ENCODE results near the gene FAM9A. TPM values are rescaled to one million over a fixed set of nuclear protein-coding genes. Genes with fewer than 3 reads are reported as not detected.
"Not testable (repeated sequence)": the region's sequence is repeated elsewhere in the genome, so short reads cannot be mapped to it uniquely, and the experiment has no call there.

The FAM9A gene
- polyA plus RNA-seq, 3 donors = not detected

GRCh38 chrX:8773117-8773516 is 28.1 kb downstream of the FAM9A start:
- Histone ChIP-seq H3K9ac (ENCODE audit: insufficient read depth, low read length, poor library complexity, severe bottlenecking) (no peak overlapping the region), H3K79me2 (ENCODE audit: insufficient read depth, low read length) (no peaks in the 10 kb centered on the region), H3K36me3 (replicated peaks in 1 of 2; ENCODE audit: control insufficient read depth in 1 of 2, insufficient read depth in 2 of 2, low read length in 2 of 2) (no peaks in the 10 kb centered on the region), H3K4me2 (replicated peaks; ENCODE audit: extremely low read depth, low read length, poor library complexity, severe bottlenecking) (no peak overlapping the region), H3K9me3 (replicated peaks in 1 of 2; ENCODE audit: control insufficient read depth in 1 of 2, insufficient read depth in 1 of 2, low read length in 2 of 2) (no peaks in the 10 kb centered on the region), H3K27ac (ENCODE audit: low read depth in 1 of 2, low read length in 2 of 2) (no peak overlapping the region), H4K20me1 (ENCODE audit: insufficient read depth, low read length) (no peaks in the 10 kb centered on the region), H3K4me3 (replicated peaks in 1 of 3; ENCODE audit: low read depth in 2 of 3, low read length in 3 of 3) (no peak overlapping the region), H3K27me3 (ENCODE audit: control insufficient read depth in 2 of 2, insufficient read depth in 2 of 2, low read length in 2 of 2) (peaks cover 0 to 3% of the 10 kb centered on the region in 2 donors), H3K4me1 (ENCODE audit: control insufficient read depth in 1 of 2, insufficient read depth in 2 of 2, low read length in 2 of 2) (no peaks in the 10 kb centered on the region), H2AFZ (ENCODE audit: insufficient read depth, low read depth, low read length, poor library complexity, severe bottlenecking) (no peak overlapping the region)
- H3K27me3 Mint-ChIP-seq (ENCODE audit: low read depth in 3 of 3) = peaks cover 2 to 10% (median 8%) of the 10 kb centered on the region in 3 donors
- no peak overlapping the region for H3K4me3 Mint-ChIP-seq
- WGBS (ENCODE audit: insufficient coverage) = no CpG with 5 or more reads among the region's 5 CpGs
- intact Hi-C loops (cut with micrococcal nuclease) = no loop called here
- TF ChIP-seq CTCF (IDR thresholded peaks at IDR 0.05) = no peak
- peaks cover 0 to 9% (median 0%) of the 10 kb centered on the region in 7 donors for H3K9me3 Mint-ChIP-seq
- no peak for DNase-seq
- no peaks in the 10 kb centered on the region for H3K4me1 Mint-ChIP-seq
- no peak overlapping the region for H3K27ac Mint-ChIP-seq
- no peaks in the 10 kb centered on the region for H3K36me3 Mint-ChIP-seq

DNA sequence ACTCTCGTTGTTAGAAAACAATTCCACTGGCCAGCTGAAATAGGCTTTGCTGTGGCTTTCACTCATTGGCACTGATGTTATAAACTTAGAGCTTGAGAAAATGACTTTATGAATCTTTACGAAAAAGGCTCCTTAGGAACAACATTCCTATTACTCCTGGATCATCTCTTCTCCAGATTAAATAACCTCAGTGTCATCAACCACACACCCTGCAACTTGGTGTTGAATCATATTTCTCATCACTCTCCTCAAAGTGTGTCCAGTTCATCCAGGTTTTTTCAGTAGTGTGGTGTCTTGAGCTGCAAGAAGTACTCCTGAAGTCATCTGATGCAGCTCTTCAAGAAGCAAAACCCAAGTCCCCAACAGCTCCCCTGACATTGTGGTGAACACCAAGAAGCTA is 41.2 kb downstream of the FAM9A start:
- intact Hi-C loops (cut with micrococcal nuclease) = no loop called here
- H3K27ac Mint-ChIP-seq = no peak overlapping the region
- H3K4me3 Mint-ChIP-seq = no peak overlapping the region
- Histone ChIP-seq H2AFZ (ENCODE audit: insufficient read depth, low read depth, low read length, poor library complexity, severe bottlenecking) (no peak overlapping the region), H3K27me3 (ENCODE audit: control insufficient read depth in 2 of 2, insufficient read depth in 2 of 2, low read length in 2 of 2) (peaks cover 0 to 2% of the 10 kb centered on the region in 2 donors), H4K20me1 (ENCODE audit: insufficient read depth, low read length) (no peaks in the 10 kb centered on the region), H3K79me2 (ENCODE audit: insufficient read depth, low read length) (no peaks in the 10 kb centered on the region), H3K27ac (ENCODE audit: low read depth in 1 of 2, low read length in 2 of 2) (no peak overlapping the region), H3K4me2 (replicated peaks; ENCODE audit: extremely low read depth, low read length, poor library complexity, severe bottlenecking) (no peak overlapping the region), H3K9me3 (replicated peaks in 1 of 2; ENCODE audit: control insufficient read depth in 1 of 2, insufficient read depth in 1 of 2, low read length in 2 of 2) (no peaks in the 10 kb centered on the region), H3K4me3 (replicated peaks in 1 of 3; ENCODE audit: low read depth in 2 of 3, low read length in 3 of 3) (no peak overlapping the region), H3K4me1 (ENCODE audit: control insufficient read depth in 1 of 2, insufficient read depth in 2 of 2, low read length in 2 of 2) (no peaks in the 10 kb centered on the region), H3K9ac (ENCODE audit: insufficient read depth, low read length, poor library complexity, severe bottlenecking) (no peak overlapping the region), H3K36me3 (replicated peaks in 1 of 2; ENCODE audit: control insufficient read depth in 1 of 2, insufficient read depth in 2 of 2, low read length in 2 of 2) (no peaks in the 10 kb centered on the region)
- TF ChIP-seq CTCF (IDR thresholded peaks at IDR 0.05) = no peak
- peaks cover 0 to 4% (median 3%) of the 10 kb centered on the region in 7 donors for H3K9me3 Mint-ChIP-seq
- peaks cover 0 to 5% (median 2%) of the 10 kb centered on the region in 3 donors for H3K27me3 Mint-ChIP-seq (ENCODE audit: low read depth in 3 of 3)
- H3K36me3 Mint-ChIP-seq = no peaks in the 10 kb centered on the region
- DNase-seq = no peak
- H3K4me1 Mint-ChIP-seq = peaks cover 4% of the 10 kb centered on the region
- WGBS (ENCODE audit: insufficient coverage) = no CpG with 5 or more reads among the region's 2 CpGs

GRCh38 chrX:8758706-8759105 is 42.5 kb downstream of the FAM9A start:
- H3K9me3 ChIP-seq (replicated peaks in 1 of 2; ENCODE audit: control insufficient read depth in 1 of 2, insufficient read depth in 1 of 2, low read length in 2 of 2); H3K27me3 ChIP-seq (ENCODE audit: control insufficient read depth in 2 of 2, insufficient read depth in 2 of 2, low read length in 2 of 2); H3K36me3 ChIP-seq (replicated peaks in 1 of 2; ENCODE audit: control insufficient read depth in 1 of 2, insufficient read depth in 2 of 2, low read length in 2 of 2); H3K4me3 Mint-ChIP-seq; H4K20me1 ChIP-seq (ENCODE audit: insufficient read depth, low read length); H3K27ac Mint-ChIP-seq; H3K36me3 Mint-ChIP-seq; H3K9me3 Mint-ChIP-seq; H3K27ac ChIP-seq (ENCODE audit: low read depth in 1 of 2, low read length in 2 of 2); H3K4me1 Mint-ChIP-seq; H3K4me2 ChIP-seq (replicated peaks; ENCODE audit: extremely low read depth, low read length, poor library complexity, severe bottlenecking); H3K79me2 ChIP-seq (ENCODE audit: insufficient read depth, low read length); H3K9ac ChIP-seq (ENCODE audit: insufficient read depth, low read length, poor library complexity, severe bottlenecking); DNase-seq; H3K4me1 ChIP-seq (ENCODE audit: control insufficient read depth in 1 of 2, insufficient read depth in 2 of 2, low read length in 2 of 2); intact Hi-C loops (cut with micrococcal nuclease); H3K27me3 Mint-ChIP-seq (ENCODE audit: low read depth in 3 of 3); H2AFZ ChIP-seq (ENCODE audit: insufficient read depth, low read depth, low read length, poor library complexity, severe bottlenecking); H3K4me3 ChIP-seq (replicated peaks in 1 of 3; ENCODE audit: low read depth in 2 of 3, low read length in 3 of 3): not testable (repeated sequence)
- whole genome bisulfite sequencing (ENCODE audit: insufficient coverage) = no CpG with 5 or more reads among the region's 5 CpGs
